T-cell (primary cell): ENCODE measurements around the gene NARS2. TPM values are rescaled to one million over a fixed set of nuclear protein-coding genes. Genes with fewer than 3 reads are reported as not detected.
A peak's percentile ranks its signal among the peaks of the same experiment; 100 is the strongest.

Source experiments
- ATAC-seq, 4 experiments: fragments of 200-7000 bp in 3 of 4; fragments of 150-1000 bp in 1 of 4; cut with Tn5 transposase; replicated peaks in 1 of 4; 1 replicate in 3 of 4; 2 replicates in 1 of 4; pipeline ENCODE4 v1.10.0; 2021; ENCODE audit warnings: moderate library complexity in 3 of 4, mild to moderate bottlenecking in 2 of 4, moderate number of reproducible peaks in 1 of 4
- CTCF ChIA-PET, 2 donors: fragments of 300-600 bp; sonication (Branson Sonifier 250); formaldehyde crosslinking; loops; one replicate each; lab custom pipeline; 2022; ENCODE audit warnings: antibody characterized with exemption in 2 of 2; lab: Charles Lee
- POLR2A ChIA-PET, 2 donors: fragments of 300-600 bp; sonication (Branson Sonifier 250); formaldehyde crosslinking; loops; one replicate each; lab custom pipeline; 2022; ENCODE audit warnings: antibody characterized with exemption in 2 of 2; lab: Charles Lee
- DNase-seq, 35 experiments: peaks; one replicate each; pipeline versions ENCODE4 v3.0.0 to v3.0.0-alpha.2; 2013 to 2023
- H3K27ac ChIP-seq: one replicate; pipeline ENCODE4 v1.5.1; 2013; ENCODE audit warnings: low read length
- H3K27me3 ChIP-seq, 2 experiments: replicated peaks in 1 of 2; 1 replicate in 1 of 2; 2 replicates in 1 of 2; pipeline versions ENCODE4 v1.6.1 to v1.7.0; 2013; ENCODE audit warnings: low read length in 1 of 2, mixed read lengths in 1 of 2; ENCODE audit not compliant: control insufficient read depth in 2 of 2, insufficient read depth in 2 of 2; ENCODE audit errors: extremely low read depth in 1 of 2
- H3K36me3 ChIP-seq, 2 donors: 1 replicate in 1 of 2; 2 replicates in 1 of 2; pipeline versions ENCODE4 v1.6.1 to v1.7.0; 2013; ENCODE audit warnings: low read length in 1 of 2; ENCODE audit not compliant: control insufficient read depth in 2 of 2, insufficient read depth in 1 of 2; ENCODE audit errors: extremely low read depth in 1 of 2
- H3K4me1 ChIP-seq, 2 experiments: 1 replicate in 1 of 2; 2 replicates in 1 of 2; pipeline versions ENCODE4 v1.6.1 to v1.7.0; 2013; ENCODE audit warnings: low read length in 2 of 2, mixed read lengths in 1 of 2; ENCODE audit not compliant: insufficient read depth in 2 of 2, control insufficient read depth in 1 of 2; ENCODE audit errors: extremely low read depth in 1 of 2
- H3K4me3 ChIP-seq, 2 donors: 1 replicate in 1 of 2; 2 replicates in 1 of 2; pipeline versions ENCODE4 v1.5.1 to v1.7.0; 2013; ENCODE audit warnings: mild to moderate bottlenecking in 2 of 2, low read length in 1 of 2, moderate library complexity in 1 of 2; ENCODE audit not compliant: control insufficient read depth in 1 of 2; ENCODE audit errors: extremely low read depth in 1 of 2
- H3K9me3 ChIP-seq: 2 replicates; pipeline ENCODE4 v1.7.0; 2013
- H3K27ac Mint-ChIP-seq, 2 donors: one replicate each; pipeline ENCODE4 v1.8.0; 2020 to 2021; ENCODE audit warnings: mild to moderate bottlenecking in 2 of 2, mixed read lengths in 2 of 2
- H3K27me3 Mint-ChIP-seq, 2 donors: one replicate each; pipeline ENCODE4 v1.8.0; 2021 to 2022; ENCODE audit warnings: mixed read lengths in 2 of 2
- H3K36me3 Mint-ChIP-seq: one replicate; pipeline ENCODE4 v1.8.0; 2021; ENCODE audit warnings: mixed read lengths
- H3K4me1 Mint-ChIP-seq, 3 donors: one replicate each; pipeline ENCODE4 v1.8.0; 2020 to 2022; ENCODE audit warnings: mixed read lengths in 3 of 3, mild to moderate bottlenecking in 1 of 3
- H3K4me3 Mint-ChIP-seq, 3 donors: one replicate each; pipeline ENCODE4 v1.8.0; 2020 to 2022; ENCODE audit warnings: mild to moderate bottlenecking in 3 of 3, mixed read lengths in 3 of 3, moderate library complexity in 3 of 3
- H3K9me3 Mint-ChIP-seq, 3 donors: one replicate each; pipeline ENCODE4 v1.8.0; 2020 to 2022; ENCODE audit warnings: mixed read lengths in 3 of 3
- WGBS: methylation state at CpG from one replicate; pipeline ENCODE4 v1.1.5; 2013; ENCODE audit warnings: missing lambda C conversion rate; ENCODE audit not compliant: insufficient coverage; 5-methylcytosine and 5-hydroxymethylcytosine counted together
- total RNA-seq, 35 experiments: library from RNA in 6 of 35; stranded (reverse) in 6 of 35; fragments of 120-200 nt in 1 of 35; gene quantifications; one replicate each; pipeline versions ENCODE4 v1.2.1 to v1.2.4 and lab custom pipeline; 2013 to 2026

Gene NARS2
- total RNA-seq, 5 donors from 2014 or later (not counting 1 experiment from before 2014, with no cell fraction given) = 12.1 to 17.6 (median 13.3) TPM

DNA sequence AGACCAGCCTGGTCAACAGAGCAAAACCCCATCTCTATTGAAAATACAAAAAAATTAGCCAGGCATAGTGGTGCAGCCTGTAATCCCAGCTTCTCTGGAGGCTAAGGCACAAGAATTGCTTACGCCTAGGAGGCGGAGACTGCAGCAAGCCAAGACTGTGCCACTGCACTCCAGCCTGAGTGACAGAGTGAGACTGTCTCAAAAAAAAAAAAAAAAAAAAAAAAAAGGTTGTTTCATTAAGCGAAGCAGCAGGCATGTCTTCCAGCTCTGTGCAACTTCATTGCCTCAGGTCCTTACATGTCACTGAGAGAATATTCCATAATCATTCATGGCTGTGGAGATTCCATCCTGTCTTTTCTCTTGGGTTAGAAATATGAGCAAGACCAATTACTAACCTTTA is 174.0 kb downstream of the NARS2 start:
- H3K4me3 Mint-ChIP-seq = no peak overlapping the region
- Histone ChIP-seq H3K27ac (no peak overlapping the region), H3K4me3 (no peak overlapping the region), H3K9me3 (no peaks in the 10 kb centered on the region), H3K36me3 (no peaks in the 10 kb centered on the region), H3K27me3 (no peaks in the 10 kb centered on the region), H3K4me1 (peaks cover 0 to 2% of the 10 kb centered on the region in 2 experiments)
- H3K27ac Mint-ChIP-seq = no peak overlapping the region
- CTCF ChIA-PET = no interaction called here
- peaks cover 0 to 6% (median 0%) of the 10 kb centered on the region in 3 donors for H3K4me1 Mint-ChIP-seq
- H3K27me3 Mint-ChIP-seq = no peaks in the 10 kb centered on the region
- H3K36me3 Mint-ChIP-seq = no peaks in the 10 kb centered on the region
- H3K9me3 Mint-ChIP-seq = no peaks in the 10 kb centered on the region
- no peak for ATAC-seq
- DNase-seq = no peak
- POLR2A ChIA-PET = no interaction called here
- 100% methylated on average over 2 of the region's 3 CpGs for WGBS

DNA sequence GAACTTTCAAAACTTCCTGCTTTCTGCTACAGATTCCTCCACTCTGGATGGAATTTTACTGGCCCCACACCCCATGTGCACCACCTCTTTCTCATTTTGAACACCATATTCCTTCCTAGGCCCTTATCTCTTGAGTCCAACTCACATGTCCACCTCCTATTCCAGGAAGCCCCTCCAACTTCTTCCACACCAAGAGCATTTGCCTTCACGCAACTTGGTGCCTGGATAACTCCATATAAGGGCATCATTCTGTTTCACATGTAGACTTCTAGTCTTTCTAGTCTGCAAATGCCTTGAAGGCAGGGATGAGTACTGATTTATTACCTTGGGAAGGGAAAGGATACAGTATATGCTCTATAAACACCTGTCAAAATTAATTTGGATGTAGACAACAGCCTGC is 174.5 kb downstream of the NARS2 start:
- no peak overlapping the region for H3K27ac Mint-ChIP-seq
- POLR2A ChIA-PET = no interaction called here

DNA sequence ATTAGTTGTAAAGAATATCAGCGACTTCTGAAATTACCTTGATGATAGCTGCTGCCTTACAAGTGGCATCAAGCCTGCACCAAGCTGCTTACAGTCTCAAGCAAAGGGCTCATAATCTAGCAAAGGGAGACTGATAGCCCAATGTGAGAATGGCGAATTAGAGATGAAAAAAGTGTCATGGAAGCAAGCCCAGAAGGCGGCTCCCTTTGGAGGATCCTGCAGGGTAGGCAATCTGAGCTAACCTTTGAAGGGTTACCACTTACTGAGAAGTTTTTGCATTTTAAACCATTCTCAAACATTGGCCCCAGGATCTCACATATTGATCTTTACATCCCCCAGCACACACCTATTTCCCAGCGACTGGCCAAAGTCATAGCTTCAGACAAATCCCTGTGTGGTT is 175.5 kb downstream of the NARS2 start:
- Mint-ChIP-seq H3K27me3 (peaks cover 0 to 3% of the 10 kb centered on the region in 2 donors), H3K9me3 (no peaks in the 10 kb centered on the region), H3K4me1 (peaks cover 0 to 6% (median 0%) of the 10 kb centered on the region in 3 donors), H3K36me3 (no peaks in the 10 kb centered on the region), H3K27ac (no peak overlapping the region), H3K4me3 (no peak overlapping the region)
- no peak for ATAC-seq
- ChIA-PET CTCF (no interaction called here), POLR2A (interaction anchor here in 1 of 2 donors (0.6 kb wide), 1 partner anchor 135 kb away, joined by 3 read pairs; no protein-coding TSS in a partner anchor)
- no peak overlapping the region for H3K4me3 ChIP-seq
- H3K36me3 ChIP-seq = no peaks in the 10 kb centered on the region
- peaks cover 0 to 2% of the 10 kb centered on the region in 2 experiments for H3K4me1 ChIP-seq
- no peak for DNase-seq
- H3K9me3 ChIP-seq = no peaks in the 10 kb centered on the region
- 96% methylated on average over 4 of the region's 4 CpGs for WGBS
- H3K27me3 ChIP-seq = no peaks in the 10 kb centered on the region
- H3K27ac ChIP-seq = no peak overlapping the region

More for the DNA sequence above, 174.5 kb downstream of the NARS2 start:
- H3K9me3 Mint-ChIP-seq = no peaks in the 10 kb centered on the region
- H3K4me3 Mint-ChIP-seq = no peak overlapping the region
- H3K36me3 Mint-ChIP-seq = no peaks in the 10 kb centered on the region
- WGBS = no CpG with 5 or more reads among the region's 1 CpG
- no peaks in the 10 kb centered on the region for H3K27me3 Mint-ChIP-seq
- H3K4me1 ChIP-seq = peaks cover 0 to 2% of the 10 kb centered on the region in 2 experiments
- peaks cover 0 to 6% (median 0%) of the 10 kb centered on the region in 3 donors for H3K4me1 Mint-ChIP-seq
- H3K9me3 ChIP-seq = no peaks in the 10 kb centered on the region
- ATAC-seq = no peak
- no peak overlapping the region for H3K4me3 ChIP-seq
- H3K27me3 ChIP-seq = no peaks in the 10 kb centered on the region
- no peak overlapping the region for H3K27ac ChIP-seq
- no peak for DNase-seq
- H3K36me3 ChIP-seq = no peaks in the 10 kb centered on the region
- CTCF ChIA-PET = no interaction called here

DNA sequence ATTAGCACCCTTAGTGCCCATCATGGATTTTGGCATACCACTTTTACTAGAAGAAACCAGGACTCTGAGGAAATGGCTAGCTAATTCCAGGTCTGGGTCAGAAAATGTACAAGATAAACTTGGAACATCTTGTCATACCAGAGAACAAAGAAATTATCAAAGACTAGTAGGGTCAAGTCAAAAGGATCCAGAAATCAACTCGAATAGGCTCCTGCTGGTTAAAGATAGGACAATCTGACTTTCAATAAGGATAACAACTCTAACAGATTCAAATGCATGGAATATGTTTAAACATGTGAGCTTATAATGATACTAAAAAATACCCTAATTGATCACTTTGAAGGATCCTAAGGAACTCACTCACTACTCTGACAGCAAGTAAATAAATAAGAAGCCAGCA is 175.9 kb downstream of the NARS2 start:
- POLR2A ChIA-PET = interaction anchor here in 1 of 2 donors (0.6 kb wide), 1 partner anchor 41 kb away, joined by 5 read pairs; no protein-coding TSS in a partner anchor

DNA sequence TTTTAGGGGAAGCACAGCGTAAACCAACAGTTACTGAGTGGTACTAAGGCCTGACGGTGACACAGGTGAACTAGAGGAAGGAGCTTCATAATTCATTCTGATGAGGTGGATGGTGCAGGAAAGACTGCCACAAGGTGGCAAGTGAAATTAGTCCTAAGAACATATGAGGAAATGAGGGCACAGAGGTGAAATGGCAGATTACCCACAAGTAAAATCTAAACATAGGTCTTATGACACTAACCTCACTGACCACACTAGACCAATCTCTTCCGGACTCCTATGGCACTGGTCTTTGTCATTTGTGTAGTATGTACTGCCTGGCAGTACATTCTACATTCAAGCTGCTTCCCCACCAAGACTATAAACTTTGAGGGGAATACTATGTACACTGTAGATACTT is 177.3 kb downstream of the NARS2 start:
- ATAC-seq = peak in 2 of 4 experiments; percentile 38 to 66

More for the DNA sequence above, 175.9 kb downstream of the NARS2 start:
- CTCF ChIA-PET = no interaction called here
- WGBS = no CpG with 5 or more reads among the region's 1 CpG
- no peak for ATAC-seq
- no peaks in the 10 kb centered on the region for H3K9me3 Mint-ChIP-seq
- H3K36me3 Mint-ChIP-seq = no peaks in the 10 kb centered on the region
- H3K27me3 Mint-ChIP-seq = peaks cover 0 to 3% of the 10 kb centered on the region in 2 donors
- H3K9me3 ChIP-seq = no peaks in the 10 kb centered on the region
- H3K4me1 ChIP-seq = peaks cover 0 to 2% of the 10 kb centered on the region in 2 experiments
- no peaks in the 10 kb centered on the region for H3K36me3 ChIP-seq
- no peak for DNase-seq
- no peak overlapping the region for H3K27ac Mint-ChIP-seq
- H3K27ac ChIP-seq = no peak overlapping the region
- peaks cover 0 to 6% (median 0%) of the 10 kb centered on the region in 3 donors for H3K4me1 Mint-ChIP-seq
- H3K4me3 ChIP-seq = no peak overlapping the region
- H3K4me3 Mint-ChIP-seq = no peak overlapping the region
- H3K27me3 ChIP-seq = no peaks in the 10 kb centered on the region

DNA sequence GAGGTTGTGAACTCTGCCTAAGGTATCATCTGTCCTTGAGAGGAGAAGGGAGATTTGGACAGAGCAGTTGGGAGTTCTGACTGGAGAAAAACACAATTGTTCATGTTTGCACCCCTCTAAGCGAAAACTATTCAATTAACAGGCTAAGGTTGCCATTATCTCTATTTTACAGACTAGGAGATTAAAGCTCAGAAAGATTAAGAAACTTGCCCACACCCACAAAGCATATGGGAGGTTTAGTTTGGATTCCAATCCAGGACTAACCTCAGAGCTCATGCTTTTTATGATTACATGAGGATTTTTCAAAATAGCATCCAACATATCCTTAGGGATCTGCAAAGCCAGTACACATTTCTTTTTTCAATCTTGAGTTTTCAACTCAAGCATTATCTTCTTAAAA is 179.1 kb downstream of the NARS2 start:
- Histone ChIP-seq H3K27ac (no peak overlapping the region), H3K4me3 (no peak overlapping the region), H3K4me1 (peaks cover 2% of the 10 kb centered on the region in 2 experiments), H3K36me3 (no peaks in the 10 kb centered on the region), H3K27me3 (no peaks in the 10 kb centered on the region), H3K9me3 (no peaks in the 10 kb centered on the region)
- CTCF ChIA-PET = no interaction called here
- no peak for ATAC-seq
- H3K36me3 Mint-ChIP-seq = no peaks in the 10 kb centered on the region
- H3K4me1 Mint-ChIP-seq = peaks cover 0 to 10% (median 0%) of the 10 kb centered on the region in 3 donors
- no peak for DNase-seq
- POLR2A ChIA-PET = no interaction called here
- H3K4me3 Mint-ChIP-seq = no peak overlapping the region
- peaks cover 0 to 3% of the 10 kb centered on the region in 2 donors for H3K27me3 Mint-ChIP-seq
- no peak overlapping the region for H3K27ac Mint-ChIP-seq
- no peaks in the 10 kb centered on the region for H3K9me3 Mint-ChIP-seq
- no CpG with 5 or more reads among the region's 1 CpG for WGBS

More for the DNA sequence above, 177.3 kb downstream of the NARS2 start:
- Mint-ChIP-seq H3K9me3 (no peaks in the 10 kb centered on the region), H3K27ac (no peak overlapping the region), H3K27me3 (peaks cover 0 to 3% of the 10 kb centered on the region in 2 donors), H3K4me3 (no peak overlapping the region), H3K36me3 (no peaks in the 10 kb centered on the region), H3K4me1 (peaks cover 0 to 10% (median 0%) of the 10 kb centered on the region in 3 donors)
- DNase-seq = peak in 1 of 35 experiments; percentile 21
- no peak overlapping the region for H3K4me3 ChIP-seq
- H3K36me3 ChIP-seq = no peaks in the 10 kb centered on the region
- no peak overlapping the region for H3K27ac ChIP-seq
- H3K9me3 ChIP-seq = no peaks in the 10 kb centered on the region
- peaks cover 2% of the 10 kb centered on the region in 2 experiments for H3K4me1 ChIP-seq
- POLR2A ChIA-PET = no interaction called here
- CTCF ChIA-PET = no interaction called here
- H3K27me3 ChIP-seq = no peaks in the 10 kb centered on the region
- 65% methylated on average over 2 of the region's 3 CpGs for WGBS
